Panc1 (cell line): ENCODE data around the gene RETREG1. TPM values are rescaled to one million over a fixed set of nuclear protein-coding genes. Genes with fewer than 3 reads are reported as not detected.

Experiments
- ATAC-seq: fragments of 200-7000 bp; cut with Tn5 transposase; 2 replicates; pipeline ENCODE4 v1.9.1; 2020; ENCODE audit warnings: mild to moderate bottlenecking, moderate library complexity
- BruUV-seq: library from RNA; stranded (reverse); fragments of 400-500 nt; replicated peaks from 2 replicates; lab custom pipeline; 2021; lab: Mats Ljungman, UMichigan
- CTCF ChIA-PET: fragments of 300-600 bp; sonication (Branson Sonifier 250); formaldehyde crosslinking; loops from one replicate; lab custom pipeline; 2022; ENCODE audit warnings: antibody characterized with exemption; lab: Charles Lee
- POLR2A ChIA-PET: fragments of 300-600 bp; sonication (Branson Sonifier 250); formaldehyde crosslinking; loops from one replicate; lab custom pipeline; 2022; ENCODE audit warnings: antibody characterized with exemption; lab: Charles Lee
- DNase-seq: peaks from one replicate; pipeline ENCODE4 v3.0.0-alpha.2; 2010; ENCODE audit warnings: low read depth, low spot score
- H3K27ac ChIP-seq: 2 replicates; pipeline ENCODE4 v1.5.1; 2011; ENCODE audit warnings: mild to moderate bottlenecking, low read length, inconsistent platforms
- H3K27me3 ChIP-seq: fragments of 200-500 bp; sonication (Bioruptor generic); 2 replicates; pipeline ENCODE4 v1.6.0; 2014; ENCODE audit warnings: low read length, inconsistent platforms; ENCODE audit not compliant: control insufficient read depth, insufficient read depth
- H3K36me3 ChIP-seq: fragments of 200-500 bp; sonication (Bioruptor generic); 2 replicates; pipeline ENCODE4 v1.5.1; 2014; ENCODE audit warnings: inconsistent platforms, mild to moderate bottlenecking, low read length, moderate library complexity; ENCODE audit not compliant: control insufficient read depth, insufficient read depth
- H3K4me1 ChIP-seq: 2 replicates; pipeline ENCODE4 v1.5.1; 2011; ENCODE audit warnings: inconsistent platforms, mild to moderate bottlenecking, low read length, moderate library complexity; ENCODE audit not compliant: control insufficient read depth, insufficient read depth
- H3K4me3 ChIP-seq, 2 experiments: 2 replicates each; pipeline ENCODE4 v1.5.1; 2011 to 2012; ENCODE audit warnings: low read depth in 2 of 2, low read length in 2 of 2, mild to moderate bottlenecking in 2 of 2, inconsistent platforms in 1 of 2, moderate library complexity in 1 of 2
- H3K9me3 ChIP-seq: fragments of 200-500 bp; sonication (Bioruptor generic); 2 replicates; pipeline ENCODE4 v1.5.1; 2014; ENCODE audit warnings: low read depth, mild to moderate bottlenecking, inconsistent platforms, low read length, moderate library complexity; ENCODE audit not compliant: control insufficient read depth, insufficient read depth
- POLR2AphosphoS5 ChIP-seq: IDR thresholded peaks from 2 replicates; pipeline ENCODE4 v1.6.1; 2012; ENCODE audit warnings: mild to moderate bottlenecking, low read depth, low read length, moderate library complexity
- SIN3A ChIP-seq: IDR thresholded peaks from 2 replicates; pipeline ENCODE4 v1.6.1; 2012; ENCODE audit warnings: low read depth, mild to moderate bottlenecking, low read length, moderate library complexity, borderline replicate concordance; ENCODE audit not compliant: insufficient read depth
- TCF7L2 ChIP-seq: IDR thresholded peaks from 2 replicates; pipeline ENCODE4 v1.6.1; 2011; ENCODE audit warnings: mild to moderate bottlenecking, low read depth, low read length, inconsistent platforms
- in situ Hi-C: cut with HindIII; loops from 2 replicates; pipeline ENCODE4 v1.10.0; 2016; ENCODE audit warnings: low sequenced_read_pairs, low pct_unique_long_range_greater_than_20kb
- intact Hi-C: fragments of 100-400 bp; cut with micrococcal nuclease; formaldehyde crosslinking; loops from one replicate; pipeline ENCODE4 v1.10.0; 2022; ENCODE audit not compliant: unreplicated experiment
- total RNA-seq: library from RNA; stranded (reverse); gene quantifications from one replicate; pipeline ENCODE4 v1.2.1, GENCODE V29; 2021; ENCODE audit not compliant: unreplicated experiment
- TF ChIP-seq, protein P1 (sequence below), 2 experiments: IDR thresholded peaks; 2 replicates each; pipeline ENCODE4 v1.6.1; 2011 to 2012; ENCODE audit warnings: low read depth in 2 of 2, control low read depth in 1 of 2, low read length in 1 of 2, mild to moderate bottlenecking in 1 of 2, moderate library complexity in 1 of 2; ENCODE audit not compliant: insufficient read depth in 1 of 2
- TF ChIP-seq, protein P2 (sequence below): fragments of 450-650 bp; IDR thresholded peaks from 2 replicates; pipeline ENCODE4 v1.5.1; 2017; ENCODE audit warnings: mild to moderate bottlenecking

Gene RETREG1
- total RNA-seq, 1 experiment from 2014 or later = 0.74 TPM

DNA sequence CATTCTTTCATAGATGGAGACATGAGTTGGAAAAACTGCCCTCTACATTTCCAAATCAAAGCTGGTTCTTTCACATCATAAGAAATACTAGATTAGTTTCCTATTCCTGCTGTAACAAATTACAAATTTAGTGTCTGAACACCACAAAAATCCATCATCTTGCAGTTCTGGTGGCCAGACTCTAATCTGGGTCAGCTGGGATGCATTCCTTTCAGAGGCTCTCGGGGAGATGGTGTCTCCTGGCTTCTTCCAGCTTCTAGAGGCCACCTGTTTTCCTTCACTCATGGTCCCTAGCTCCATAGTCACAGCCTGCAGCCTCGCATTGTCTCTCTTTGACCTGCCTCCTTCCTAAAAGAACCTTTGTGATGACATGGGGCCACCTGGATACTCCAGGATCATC lies 65.2 kb downstream of the RETREG1 start:
- no peaks in the 10 kb centered on the region for H3K4me1 ChIP-seq
- H3K36me3 ChIP-seq = no peaks in the 10 kb centered on the region
- TF ChIP-seq SIN3A (no peak), TCF7L2 (no peak), POLR2AphosphoS5 (no peak)
- TF ChIP-seq, protein P1, sequence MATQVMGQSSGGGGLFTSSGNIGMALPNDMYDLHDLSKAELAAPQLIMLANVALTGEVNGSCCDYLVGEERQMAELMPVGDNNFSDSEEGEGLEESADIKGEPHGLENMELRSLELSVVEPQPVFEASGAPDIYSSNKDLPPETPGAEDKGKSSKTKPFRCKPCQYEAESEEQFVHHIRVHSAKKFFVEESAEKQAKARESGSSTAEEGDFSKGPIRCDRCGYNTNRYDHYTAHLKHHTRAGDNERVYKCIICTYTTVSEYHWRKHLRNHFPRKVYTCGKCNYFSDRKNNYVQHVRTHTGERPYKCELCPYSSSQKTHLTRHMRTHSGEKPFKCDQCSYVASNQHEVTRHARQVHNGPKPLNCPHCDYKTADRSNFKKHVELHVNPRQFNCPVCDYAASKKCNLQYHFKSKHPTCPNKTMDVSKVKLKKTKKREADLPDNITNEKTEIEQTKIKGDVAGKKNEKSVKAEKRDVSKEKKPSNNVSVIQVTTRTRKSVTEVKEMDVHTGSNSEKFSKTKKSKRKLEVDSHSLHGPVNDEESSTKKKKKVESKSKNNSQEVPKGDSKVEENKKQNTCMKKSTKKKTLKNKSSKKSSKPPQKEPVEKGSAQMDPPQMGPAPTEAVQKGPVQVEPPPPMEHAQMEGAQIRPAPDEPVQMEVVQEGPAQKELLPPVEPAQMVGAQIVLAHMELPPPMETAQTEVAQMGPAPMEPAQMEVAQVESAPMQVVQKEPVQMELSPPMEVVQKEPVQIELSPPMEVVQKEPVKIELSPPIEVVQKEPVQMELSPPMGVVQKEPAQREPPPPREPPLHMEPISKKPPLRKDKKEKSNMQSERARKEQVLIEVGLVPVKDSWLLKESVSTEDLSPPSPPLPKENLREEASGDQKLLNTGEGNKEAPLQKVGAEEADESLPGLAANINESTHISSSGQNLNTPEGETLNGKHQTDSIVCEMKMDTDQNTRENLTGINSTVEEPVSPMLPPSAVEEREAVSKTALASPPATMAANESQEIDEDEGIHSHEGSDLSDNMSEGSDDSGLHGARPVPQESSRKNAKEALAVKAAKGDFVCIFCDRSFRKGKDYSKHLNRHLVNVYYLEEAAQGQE (IDR thresholded peaks at IDR 0.05; ENCODE audit: insufficient read depth in 1 of 2, low read depth in 2 of 2, low read length in 1 of 2) = no peak
- TF ChIP-seq, protein P2, sequence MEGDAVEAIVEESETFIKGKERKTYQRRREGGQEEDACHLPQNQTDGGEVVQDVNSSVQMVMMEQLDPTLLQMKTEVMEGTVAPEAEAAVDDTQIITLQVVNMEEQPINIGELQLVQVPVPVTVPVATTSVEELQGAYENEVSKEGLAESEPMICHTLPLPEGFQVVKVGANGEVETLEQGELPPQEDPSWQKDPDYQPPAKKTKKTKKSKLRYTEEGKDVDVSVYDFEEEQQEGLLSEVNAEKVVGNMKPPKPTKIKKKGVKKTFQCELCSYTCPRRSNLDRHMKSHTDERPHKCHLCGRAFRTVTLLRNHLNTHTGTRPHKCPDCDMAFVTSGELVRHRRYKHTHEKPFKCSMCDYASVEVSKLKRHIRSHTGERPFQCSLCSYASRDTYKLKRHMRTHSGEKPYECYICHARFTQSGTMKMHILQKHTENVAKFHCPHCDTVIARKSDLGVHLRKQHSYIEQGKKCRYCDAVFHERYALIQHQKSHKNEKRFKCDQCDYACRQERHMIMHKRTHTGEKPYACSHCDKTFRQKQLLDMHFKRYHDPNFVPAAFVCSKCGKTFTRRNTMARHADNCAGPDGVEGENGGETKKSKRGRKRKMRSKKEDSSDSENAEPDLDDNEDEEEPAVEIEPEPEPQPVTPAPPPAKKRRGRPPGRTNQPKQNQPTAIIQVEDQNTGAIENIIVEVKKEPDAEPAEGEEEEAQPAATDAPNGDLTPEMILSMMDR = no peak
- H3K27me3 ChIP-seq = 0 out of 2 replicates have a peak, but pooled peaks cover 2% of the 10 kb centered on the region
- ATAC-seq = no peak
- ChIA-PET CTCF (no interaction called here), POLR2A (no interaction called here)
- intact Hi-C loops (loop anchor here (1.0 kb wide), 1 partner anchor 62 kb away; no protein-coding TSS in a partner anchor), in situ Hi-C loops (no loop called here)
- DNase-seq = no peak
- H3K27ac ChIP-seq = no peak overlapping the region
- no peaks in the 10 kb centered on the region for H3K9me3 ChIP-seq
- no peak overlapping the region for H3K4me3 ChIP-seq
- no TSS peak for BruUV-seq

DNA sequence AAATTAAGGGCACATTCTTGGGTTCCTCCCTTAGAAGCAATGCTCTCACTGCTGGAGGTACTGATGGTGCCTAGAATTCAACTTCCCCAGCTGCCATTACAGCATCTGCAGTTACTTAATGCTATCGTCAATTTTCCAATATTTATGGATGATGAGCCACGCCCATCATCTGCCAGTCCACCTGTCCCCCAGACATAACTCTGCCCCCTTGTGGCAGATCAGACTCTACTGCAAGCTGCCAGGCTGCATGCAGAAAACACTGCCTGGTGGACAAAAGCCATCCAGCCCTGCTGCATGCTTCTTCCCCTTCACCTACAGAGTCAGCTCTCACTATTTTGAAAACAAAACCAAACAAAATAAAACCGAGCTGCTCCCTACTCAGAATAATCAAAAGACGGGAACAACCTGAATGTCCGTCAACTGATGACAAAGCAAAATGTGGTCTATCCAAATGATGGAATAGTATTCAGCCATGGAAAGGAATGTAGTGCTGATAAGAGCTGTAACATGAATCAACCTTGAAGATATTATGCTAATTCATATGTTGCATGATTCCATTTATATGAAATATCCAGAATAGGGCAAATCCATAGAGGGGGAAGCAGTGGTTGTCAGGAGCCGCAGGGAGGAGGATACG lies 66.4 kb downstream of the RETREG1 start:
- TF ChIP-seq, protein P1 (IDR thresholded peaks at IDR 0.05; ENCODE audit: insufficient read depth in 1 of 2, low read depth in 2 of 2, low read length in 1 of 2) = no peak
- TF ChIP-seq, protein P2 = peak; percentile 88
- no peak for TF ChIP-seq SIN3A
- no peak for TF ChIP-seq TCF7L2
- TF ChIP-seq POLR2AphosphoS5 = no peak
- DNase-seq (peak; percentile 53), ATAC-seq (peak; percentile 87)
- no TSS peak for BruUV-seq
- H3K4me1 ChIP-seq = no peaks in the 10 kb centered on the region
- H3K27ac ChIP-seq = no peak overlapping the region
- in situ Hi-C loops (no loop called here), intact Hi-C loops (no loop called here)
- H3K27me3 ChIP-seq = 0 out of 2 replicates have a peak, but pooled peaks cover 3% of the 10 kb centered on the region
- 0 out of 4 replicates have a peak overlapping the region, but pooled peaks of 1 of the 2 experiments have one; percentile 12 for H3K4me3 ChIP-seq
- no peaks in the 10 kb centered on the region for H3K36me3 ChIP-seq
- H3K9me3 ChIP-seq = no peaks in the 10 kb centered on the region
- CTCF ChIA-PET = interaction anchor here (0.7 kb wide), 2 partner anchors 15 to 77 kb away, joined by 4 to 5 read pairs; no protein-coding TSS in a partner anchor
- POLR2A ChIA-PET = no interaction called here
